Neural progenitor cell (in vitro differentiated cells): ENCODE results near the gene CAMK2D. TPM values are rescaled to one million over a fixed set of nuclear protein-coding genes. Genes with fewer than 3 reads are reported as not detected.

Experiments used
- DNase-seq: peaks from one replicate; pipeline ENCODE4 v3.0.0-alpha.2; 2016; ENCODE audit warnings: low spot score
- H2AFZ ChIP-seq: fragments of 200-600 bp; sonication (generic); replicated peaks from 2 replicates; pipeline ENCODE4 v1.6.1; 2016; ENCODE audit warnings: antibody characterized with exemption
- H3F3A ChIP-seq: fragments of 200-600 bp; sonication (generic); 2 replicates; pipeline ENCODE4 v1.6.1; 2016; ENCODE audit warnings: antibody characterized with exemption, low read depth
- H3K27ac ChIP-seq: fragments of 200-600 bp; sonication (generic); 2 replicates; pipeline ENCODE4 v1.5.1; 2016; ENCODE audit warnings: mild to moderate bottlenecking
- H3K27me3 ChIP-seq: fragments of 200-600 bp; sonication (generic); 2 replicates; pipeline ENCODE4 v1.6.1; 2016; ENCODE audit warnings: mild to moderate bottlenecking, moderate library complexity
- H3K36me3 ChIP-seq: fragments of 200-600 bp; sonication (generic); 2 replicates; pipeline ENCODE4 v1.5.1; 2016
- H3K4me1 ChIP-seq: fragments of 200-600 bp; sonication (generic); 2 replicates; pipeline ENCODE4 v1.6.1; 2016; ENCODE audit warnings: mixed run types
- H3K4me2 ChIP-seq: fragments of 200-600 bp; sonication (generic); 2 replicates; pipeline ENCODE4 v1.6.1; 2016
- H3K4me3 ChIP-seq: fragments of 200-600 bp; sonication (generic); 2 replicates; pipeline ENCODE4 v1.5.1; 2016
- H3K79me2 ChIP-seq: fragments of 200-600 bp; sonication (generic); 2 replicates; pipeline ENCODE4 v1.6.1; 2016; ENCODE audit warnings: low read depth
- H3K9ac ChIP-seq: fragments of 200-600 bp; sonication (generic); 2 replicates; pipeline ENCODE4 v1.6.1; 2016
- H3K9me3 ChIP-seq: fragments of 200-600 bp; sonication (generic); 2 replicates; pipeline ENCODE4 v1.5.1; 2016; ENCODE audit warnings: low read depth
- H4K20me1 ChIP-seq: fragments of 200-600 bp; sonication (generic); 2 replicates; pipeline ENCODE4 v1.6.1; 2016; ENCODE audit warnings: low read depth
- H3K27ac Mint-ChIP-seq: 3 replicates; pipeline ENCODE4 v1.8.0; 2021; ENCODE audit warnings: mixed read lengths
- H3K27me3 Mint-ChIP-seq: 2 replicates; pipeline ENCODE4 v1.8.0; 2022; ENCODE audit warnings: low read depth, mild to moderate bottlenecking, inconsistent platforms, moderate library complexity, mixed read lengths; ENCODE audit not compliant: insufficient read depth
- H3K36me3 Mint-ChIP-seq: 3 replicates; pipeline ENCODE4 v1.8.0; 2021; ENCODE audit warnings: mixed read lengths
- H3K4me1 Mint-ChIP-seq: 3 replicates; pipeline ENCODE4 v1.8.0; 2021; ENCODE audit warnings: mixed read lengths
- H3K4me3 Mint-ChIP-seq: 3 replicates; pipeline ENCODE4 v1.8.0; 2021; ENCODE audit warnings: mild to moderate bottlenecking, moderate library complexity, mixed read lengths
- H3K9me3 Mint-ChIP-seq: 3 replicates; pipeline ENCODE4 v1.8.0; 2020; ENCODE audit warnings: mixed read lengths
- CTCF ChIP-seq: fragments of 200-600 bp; sonication (generic); IDR thresholded peaks from 2 replicates; pipeline ENCODE4 v1.5.1; 2017; ENCODE audit warnings: antibody characterized with exemption, mild to moderate bottlenecking
- EZH2 ChIP-seq: fragments of 200-600 bp; sonication (generic); IDR thresholded peaks from 2 replicates; pipeline ENCODE4 v1.6.1; 2017; ENCODE audit warnings: antibody characterized with exemption, mild to moderate bottlenecking, moderate library complexity
- EZH2phosphoT487 ChIP-seq: fragments of 200-600 bp; sonication (generic); IDR thresholded peaks from 2 replicates; pipeline ENCODE4 v1.6.1; 2017; ENCODE audit warnings: antibody characterized with exemption
- total RNA-seq: library from RNA; depleted of rRNA; stranded (reverse); fragments of >200 nt; gene quantifications from 2 replicates; pipeline ENCODE4 v1.2.3, GENCODE V29; 2015; ENCODE audit warnings: low replicate concordance

The CAMK2D gene
- total RNA-seq, 1 donor from 2014 or later: 33.2 TPM

- H3K4me3 ChIP-seq: no peak overlapping the region
- peaks cover 13% of the 10 kb centered on the region for H3K4me1 Mint-ChIP-seq
- H3K79me2 ChIP-seq: no peaks in the 10 kb centered on the region
- H3K27ac ChIP-seq: no peak overlapping the region
- no peaks in the 10 kb centered on the region for H3K27me3 ChIP-seq
- H3K9ac ChIP-seq: no peak overlapping the region
- peaks cover 8% of the 10 kb centered on the region for H3K9me3 Mint-ChIP-seq
- no peaks in the 10 kb centered on the region for H3F3A ChIP-seq
- H2AFZ ChIP-seq: no peak overlapping the region
- TF ChIP-seq EZH2 (no peak), EZH2phosphoT487 (no peak)
- no peaks in the 10 kb centered on the region for H3K9me3 ChIP-seq
- H3K36me3 ChIP-seq: no peaks in the 10 kb centered on the region
- peaks cover 6% of the 10 kb centered on the region for H3K4me1 ChIP-seq
- DNase-seq: no peak
- no peak overlapping the region for H3K4me3 Mint-ChIP-seq
- no peaks in the 10 kb centered on the region for H3K27me3 Mint-ChIP-seq
- no peaks in the 10 kb centered on the region for H3K36me3 Mint-ChIP-seq
- no peaks in the 10 kb centered on the region for H4K20me1 ChIP-seq
- no peak overlapping the region for H3K4me2 ChIP-seq
- no peak overlapping the region for H3K27ac Mint-ChIP-seq
Measured at GRCh38 chr4:113433536-113434246, 327.8 kb downstream of the CAMK2D start.

- peaks cover 8% of the 10 kb centered on the region for H3K9me3 Mint-ChIP-seq
- DNase-seq: no peak
- no peak overlapping the region for H3K9ac ChIP-seq
- no peaks in the 10 kb centered on the region for H3K27me3 ChIP-seq
- H3K27me3 Mint-ChIP-seq: no peaks in the 10 kb centered on the region
- H4K20me1 ChIP-seq: no peaks in the 10 kb centered on the region
- H3F3A ChIP-seq: no peaks in the 10 kb centered on the region
- H2AFZ ChIP-seq: no peak overlapping the region
- no peak overlapping the region for H3K27ac Mint-ChIP-seq
- no peaks in the 10 kb centered on the region for H3K36me3 Mint-ChIP-seq
- no peaks in the 10 kb centered on the region for H3K9me3 ChIP-seq
- H3K4me3 Mint-ChIP-seq: no peak overlapping the region
- TF ChIP-seq CTCF (no peak), EZH2phosphoT487 (no peak), EZH2 (no peak)
- H3K79me2 ChIP-seq: no peaks in the 10 kb centered on the region
- no peaks in the 10 kb centered on the region for H3K36me3 ChIP-seq
- H3K27ac ChIP-seq: no peak overlapping the region
- H3K4me1 Mint-ChIP-seq: peaks cover 13% of the 10 kb centered on the region
- H3K4me2 ChIP-seq: no peak overlapping the region
- no peak overlapping the region for H3K4me3 ChIP-seq
- peaks cover 6% of the 10 kb centered on the region for H3K4me1 ChIP-seq
Measured at GRCh38 chr4:113433116-113433515, 328.4 kb downstream of the CAMK2D start.

- H3K27ac Mint-ChIP-seq: no peak overlapping the region
- H3K79me2 ChIP-seq: no peaks in the 10 kb centered on the region
- H3K27ac ChIP-seq: no peak overlapping the region
- peaks cover 4% of the 10 kb centered on the region for H3K4me1 ChIP-seq
- no peak overlapping the region for H2AFZ ChIP-seq
- H3K9me3 Mint-ChIP-seq: peaks cover 7% of the 10 kb centered on the region
- no peaks in the 10 kb centered on the region for H3K36me3 ChIP-seq
- no peaks in the 10 kb centered on the region for H3K27me3 ChIP-seq
- TF ChIP-seq CTCF (no peak), EZH2phosphoT487 (no peak), EZH2 (no peak)
- no peak overlapping the region for H3K4me3 Mint-ChIP-seq
- no peaks in the 10 kb centered on the region for H3K4me1 Mint-ChIP-seq
- no peak overlapping the region for H3K4me3 ChIP-seq
- no peaks in the 10 kb centered on the region for H3K36me3 Mint-ChIP-seq
- H3F3A ChIP-seq: no peaks in the 10 kb centered on the region
- DNase-seq: no peak
- no peak overlapping the region for H3K9ac ChIP-seq
- H4K20me1 ChIP-seq: no peaks in the 10 kb centered on the region
- H3K27me3 Mint-ChIP-seq: no peaks in the 10 kb centered on the region
- H3K9me3 ChIP-seq: peaks cover 14% of the 10 kb centered on the region
- H3K4me2 ChIP-seq: no peak overlapping the region
Measured at GRCh38 chr4:113423631-113424030, 337.9 kb downstream of the CAMK2D start.

- Histone ChIP-seq H3K4me2 (no peak overlapping the region), H3K9ac (no peak overlapping the region), H3K4me1 (peaks cover 4% of the 10 kb centered on the region), H3K79me2 (no peaks in the 10 kb centered on the region), H3K27me3 (no peaks in the 10 kb centered on the region), H3K27ac (no peak overlapping the region), H4K20me1 (no peaks in the 10 kb centered on the region), H3F3A (no peaks in the 10 kb centered on the region), H2AFZ (no peak overlapping the region), H3K4me3 (no peak overlapping the region), H3K9me3 (peaks cover 14% of the 10 kb centered on the region), H3K36me3 (no peaks in the 10 kb centered on the region)
- Mint-ChIP-seq H3K27ac (no peak overlapping the region), H3K4me1 (no peaks in the 10 kb centered on the region), H3K36me3 (no peaks in the 10 kb centered on the region), H3K27me3 (no peaks in the 10 kb centered on the region), H3K9me3 (peaks cover 10% of the 10 kb centered on the region), H3K4me3 (no peak overlapping the region)
- TF ChIP-seq EZH2 (no peak), CTCF (no peak), EZH2phosphoT487 (no peak)
- DNase-seq: no peak
Measured at GRCh38 chr4:113420938-113421337, 340.6 kb downstream of the CAMK2D start.
